H1 (cell line): ENCODE measurements around the gene BRMS1. TPM values are rescaled to one million over a fixed set of nuclear protein-coding genes. Genes with fewer than 3 reads are reported as not detected.

Source experiments
- CHD1 ChIP-seq: IDR thresholded peaks from 2 replicates; pipeline ENCODE4 v1.6.1; 2012; ENCODE audit warnings: low read depth, low read length, improper control_type of control experiment
- RBBP5 ChIP-seq: IDR thresholded peaks from 2 replicates; pipeline ENCODE4 v1.7.1; 2012; ENCODE audit warnings: low read depth, mild to moderate bottlenecking, inconsistent platforms, low read length, moderate library complexity, borderline replicate concordance
- SP1 ChIP-seq: IDR thresholded peaks from 2 replicates; pipeline ENCODE4 v1.6.1; 2011; ENCODE audit warnings: low read depth, low read length
- polyA plus RNA-seq, 7 experiments: library from polyadenylated mRNA; depleted of rRNA in 3 of 7; stranded (reverse) in 5 of 7; unstranded in 2 of 7; fragments of >200 nt in 5 of 7; fragments of 200-250 nt in 2 of 7; gene quantifications; 1 replicate in 5 of 7; 2 replicates in 1 of 7; 4 replicates in 1 of 7; pipeline versions ENCODE4 v1.2.1 to v1.2.3, GENCODE V29; 2011 to 2013; ENCODE audit warnings: missing spikeins in 2 of 7, mixed read lengths in 2 of 7
- total RNA-seq: library from RNA; stranded (reverse); fragmentation: NEBNext Ultra II Directional; extraction: Animal tissue kit (Norgen Biotek cat#: 25700); gene quantifications from 2 replicates; pipeline ENCODE4 v1.2.1, GENCODE V29; 2021
- TF ChIP-seq, protein P1 (sequence below): IDR thresholded peaks from 2 replicates; pipeline ENCODE4 v1.6.1; 2012; ENCODE audit warnings: low read length, inconsistent platforms

The BRMS1 gene
- total and polyA plus RNA-seq, 2 of the 8 experiments (the other 6 are each of a cell fraction or from before 2014, with no cell fraction given) = 39.2 to 46.1 TPM

DNA sequence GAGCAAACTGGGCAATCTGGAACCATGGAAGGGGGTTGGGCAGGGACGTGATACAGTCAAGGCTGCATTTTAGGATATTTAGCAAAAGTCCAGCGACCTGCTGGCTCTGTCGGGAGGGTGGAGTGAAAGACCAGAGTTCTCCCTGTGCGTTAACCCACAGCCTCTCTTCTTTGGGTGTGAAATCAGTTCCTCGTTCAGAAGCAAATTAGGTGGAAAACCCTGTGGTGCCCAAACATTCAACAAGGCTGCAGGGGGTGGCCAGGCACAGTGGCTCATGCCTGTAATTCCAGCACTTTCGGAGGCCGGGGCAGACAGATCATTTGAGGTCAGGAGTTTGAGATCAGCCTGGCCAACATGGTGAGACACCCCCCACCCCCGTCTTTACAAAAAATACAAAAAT lies 47.3 kb downstream of the BRMS1 start (continued):
- TF ChIP-seq, protein P1, sequence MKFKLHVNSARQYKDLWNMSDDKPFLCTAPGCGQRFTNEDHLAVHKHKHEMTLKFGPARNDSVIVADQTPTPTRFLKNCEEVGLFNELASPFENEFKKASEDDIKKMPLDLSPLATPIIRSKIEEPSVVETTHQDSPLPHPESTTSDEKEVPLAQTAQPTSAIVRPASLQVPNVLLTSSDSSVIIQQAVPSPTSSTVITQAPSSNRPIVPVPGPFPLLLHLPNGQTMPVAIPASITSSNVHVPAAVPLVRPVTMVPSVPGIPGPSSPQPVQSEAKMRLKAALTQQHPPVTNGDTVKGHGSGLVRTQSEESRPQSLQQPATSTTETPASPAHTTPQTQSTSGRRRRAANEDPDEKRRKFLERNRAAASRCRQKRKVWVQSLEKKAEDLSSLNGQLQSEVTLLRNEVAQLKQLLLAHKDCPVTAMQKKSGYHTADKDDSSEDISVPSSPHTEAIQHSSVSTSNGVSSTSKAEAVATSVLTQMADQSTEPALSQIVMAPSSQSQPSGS = no peak
- TF ChIP-seq CHD1 = no peak
- no peak for TF ChIP-seq RBBP5
- TF ChIP-seq SP1 = no peak
